ENCODE measurements around the gene ISM1.

DNA sequence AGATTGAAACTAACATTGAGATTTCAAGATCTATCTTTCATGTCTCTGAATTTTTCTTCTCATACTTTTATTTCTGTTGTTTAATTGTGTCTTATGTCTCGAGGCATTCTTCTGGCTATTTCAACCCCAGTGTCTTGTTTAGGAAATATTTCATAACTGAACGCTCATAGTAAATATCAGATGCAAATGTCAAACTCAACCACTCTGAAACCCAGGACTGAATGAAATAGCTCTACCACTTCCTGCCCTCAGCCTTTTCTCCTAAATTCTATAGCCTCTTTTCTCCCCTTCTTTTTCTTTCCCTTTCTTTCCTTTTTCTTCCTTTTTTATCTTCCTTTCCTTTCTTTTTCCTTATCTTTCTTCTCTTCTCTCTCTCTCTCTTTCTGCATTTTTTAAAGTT lies 7.7 kb downstream of the ISM1 start:
- TF ChIP-seq, protein P1, sequence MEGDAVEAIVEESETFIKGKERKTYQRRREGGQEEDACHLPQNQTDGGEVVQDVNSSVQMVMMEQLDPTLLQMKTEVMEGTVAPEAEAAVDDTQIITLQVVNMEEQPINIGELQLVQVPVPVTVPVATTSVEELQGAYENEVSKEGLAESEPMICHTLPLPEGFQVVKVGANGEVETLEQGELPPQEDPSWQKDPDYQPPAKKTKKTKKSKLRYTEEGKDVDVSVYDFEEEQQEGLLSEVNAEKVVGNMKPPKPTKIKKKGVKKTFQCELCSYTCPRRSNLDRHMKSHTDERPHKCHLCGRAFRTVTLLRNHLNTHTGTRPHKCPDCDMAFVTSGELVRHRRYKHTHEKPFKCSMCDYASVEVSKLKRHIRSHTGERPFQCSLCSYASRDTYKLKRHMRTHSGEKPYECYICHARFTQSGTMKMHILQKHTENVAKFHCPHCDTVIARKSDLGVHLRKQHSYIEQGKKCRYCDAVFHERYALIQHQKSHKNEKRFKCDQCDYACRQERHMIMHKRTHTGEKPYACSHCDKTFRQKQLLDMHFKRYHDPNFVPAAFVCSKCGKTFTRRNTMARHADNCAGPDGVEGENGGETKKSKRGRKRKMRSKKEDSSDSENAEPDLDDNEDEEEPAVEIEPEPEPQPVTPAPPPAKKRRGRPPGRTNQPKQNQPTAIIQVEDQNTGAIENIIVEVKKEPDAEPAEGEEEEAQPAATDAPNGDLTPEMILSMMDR (IDR thresholded peaks at IDR 0.05), result no peak
- TF ChIP-seq POLR2A (IDR thresholded peaks at IDR 0.05), result no peak
